ENCODE data around the gene NRG3. TPM values are rescaled to one million over a fixed set of nuclear protein-coding genes. Genes with fewer than 3 reads are reported as not detected.

The NRG3 gene
- total and polyA plus RNA-seq, 2 of the 8 experiments (the other 6 are each of a cell fraction or from before 2014, with no cell fraction given), result 4.2 to 5.0 TPM

- TF ChIP-seq, protein P1, sequence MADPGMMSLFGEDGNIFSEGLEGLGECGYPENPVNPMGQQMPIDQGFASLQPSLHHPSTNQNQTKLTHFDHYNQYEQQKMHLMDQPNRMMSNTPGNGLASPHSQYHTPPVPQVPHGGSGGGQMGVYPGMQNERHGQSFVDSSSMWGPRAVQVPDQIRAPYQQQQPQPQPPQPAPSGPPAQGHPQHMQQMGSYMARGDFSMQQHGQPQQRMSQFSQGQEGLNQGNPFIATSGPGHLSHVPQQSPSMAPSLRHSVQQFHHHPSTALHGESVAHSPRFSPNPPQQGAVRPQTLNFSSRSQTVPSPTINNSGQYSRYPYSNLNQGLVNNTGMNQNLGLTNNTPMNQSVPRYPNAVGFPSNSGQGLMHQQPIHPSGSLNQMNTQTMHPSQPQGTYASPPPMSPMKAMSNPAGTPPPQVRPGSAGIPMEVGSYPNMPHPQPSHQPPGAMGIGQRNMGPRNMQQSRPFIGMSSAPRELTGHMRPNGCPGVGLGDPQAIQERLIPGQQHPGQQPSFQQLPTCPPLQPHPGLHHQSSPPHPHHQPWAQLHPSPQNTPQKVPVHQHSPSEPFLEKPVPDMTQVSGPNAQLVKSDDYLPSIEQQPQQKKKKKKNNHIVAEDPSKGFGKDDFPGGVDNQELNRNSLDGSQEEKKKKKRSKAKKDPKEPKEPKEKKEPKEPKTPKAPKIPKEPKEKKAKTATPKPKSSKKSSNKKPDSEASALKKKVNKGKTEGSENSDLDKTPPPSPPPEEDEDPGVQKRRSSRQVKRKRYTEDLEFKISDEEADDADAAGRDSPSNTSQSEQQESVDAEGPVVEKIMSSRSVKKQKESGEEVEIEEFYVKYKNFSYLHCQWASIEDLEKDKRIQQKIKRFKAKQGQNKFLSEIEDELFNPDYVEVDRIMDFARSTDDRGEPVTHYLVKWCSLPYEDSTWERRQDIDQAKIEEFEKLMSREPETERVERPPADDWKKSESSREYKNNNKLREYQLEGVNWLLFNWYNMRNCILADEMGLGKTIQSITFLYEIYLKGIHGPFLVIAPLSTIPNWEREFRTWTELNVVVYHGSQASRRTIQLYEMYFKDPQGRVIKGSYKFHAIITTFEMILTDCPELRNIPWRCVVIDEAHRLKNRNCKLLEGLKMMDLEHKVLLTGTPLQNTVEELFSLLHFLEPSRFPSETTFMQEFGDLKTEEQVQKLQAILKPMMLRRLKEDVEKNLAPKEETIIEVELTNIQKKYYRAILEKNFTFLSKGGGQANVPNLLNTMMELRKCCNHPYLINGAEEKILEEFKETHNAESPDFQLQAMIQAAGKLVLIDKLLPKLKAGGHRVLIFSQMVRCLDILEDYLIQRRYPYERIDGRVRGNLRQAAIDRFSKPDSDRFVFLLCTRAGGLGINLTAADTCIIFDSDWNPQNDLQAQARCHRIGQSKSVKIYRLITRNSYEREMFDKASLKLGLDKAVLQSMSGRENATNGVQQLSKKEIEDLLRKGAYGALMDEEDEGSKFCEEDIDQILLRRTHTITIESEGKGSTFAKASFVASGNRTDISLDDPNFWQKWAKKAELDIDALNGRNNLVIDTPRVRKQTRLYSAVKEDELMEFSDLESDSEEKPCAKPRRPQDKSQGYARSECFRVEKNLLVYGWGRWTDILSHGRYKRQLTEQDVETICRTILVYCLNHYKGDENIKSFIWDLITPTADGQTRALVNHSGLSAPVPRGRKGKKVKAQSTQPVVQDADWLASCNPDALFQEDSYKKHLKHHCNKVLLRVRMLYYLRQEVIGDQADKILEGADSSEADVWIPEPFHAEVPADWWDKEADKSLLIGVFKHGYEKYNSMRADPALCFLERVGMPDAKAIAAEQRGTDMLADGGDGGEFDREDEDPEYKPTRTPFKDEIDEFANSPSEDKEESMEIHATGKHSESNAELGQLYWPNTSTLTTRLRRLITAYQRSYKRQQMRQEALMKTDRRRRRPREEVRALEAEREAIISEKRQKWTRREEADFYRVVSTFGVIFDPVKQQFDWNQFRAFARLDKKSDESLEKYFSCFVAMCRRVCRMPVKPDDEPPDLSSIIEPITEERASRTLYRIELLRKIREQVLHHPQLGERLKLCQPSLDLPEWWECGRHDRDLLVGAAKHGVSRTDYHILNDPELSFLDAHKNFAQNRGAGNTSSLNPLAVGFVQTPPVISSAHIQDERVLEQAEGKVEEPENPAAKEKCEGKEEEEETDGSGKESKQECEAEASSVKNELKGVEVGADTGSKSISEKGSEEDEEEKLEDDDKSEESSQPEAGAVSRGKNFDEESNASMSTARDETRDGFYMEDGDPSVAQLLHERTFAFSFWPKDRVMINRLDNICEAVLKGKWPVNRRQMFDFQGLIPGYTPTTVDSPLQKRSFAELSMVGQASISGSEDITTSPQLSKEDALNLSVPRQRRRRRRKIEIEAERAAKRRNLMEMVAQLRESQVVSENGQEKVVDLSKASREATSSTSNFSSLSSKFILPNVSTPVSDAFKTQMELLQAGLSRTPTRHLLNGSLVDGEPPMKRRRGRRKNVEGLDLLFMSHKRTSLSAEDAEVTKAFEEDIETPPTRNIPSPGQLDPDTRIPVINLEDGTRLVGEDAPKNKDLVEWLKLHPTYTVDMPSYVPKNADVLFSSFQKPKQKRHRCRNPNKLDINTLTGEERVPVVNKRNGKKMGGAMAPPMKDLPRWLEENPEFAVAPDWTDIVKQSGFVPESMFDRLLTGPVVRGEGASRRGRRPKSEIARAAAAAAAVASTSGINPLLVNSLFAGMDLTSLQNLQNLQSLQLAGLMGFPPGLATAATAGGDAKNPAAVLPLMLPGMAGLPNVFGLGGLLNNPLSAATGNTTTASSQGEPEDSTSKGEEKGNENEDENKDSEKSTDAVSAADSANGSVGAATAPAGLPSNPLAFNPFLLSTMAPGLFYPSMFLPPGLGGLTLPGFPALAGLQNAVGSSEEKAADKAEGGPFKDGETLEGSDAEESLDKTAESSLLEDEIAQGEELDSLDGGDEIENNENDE (IDR thresholded peaks at IDR 0.05; ENCODE audit: insufficient replicate concordance, low read length), result no peak
- TF ChIP-seq KDM5A (IDR thresholded peaks at IDR 0.05; ENCODE audit: low read length), result no peak
- no peak for TF ChIP-seq EP300 (IDR thresholded peaks at IDR 0.05; ENCODE audit: borderline replicate concordance in 1 of 2, low read depth in 2 of 2, low read length in 2 of 2)
- no peak for TF ChIP-seq RAD21 (IDR thresholded peaks at IDR 0.05 in 1 of 2, conservative IDR thresholded peaks at IDR 0.05 in 1 of 2; ENCODE audit: low read depth in 2 of 2, low read length in 2 of 2)
- TF ChIP-seq MAFK (IDR thresholded peaks at IDR 0.05; ENCODE audit: low read depth, low read length), result no peak
- TF ChIP-seq TAF1 (IDR thresholded peaks at IDR 0.05; ENCODE audit: low read depth, low read length), result no peak
- no peak for TF ChIP-seq GTF2F1 (IDR thresholded peaks at IDR 0.05; ENCODE audit: borderline replicate concordance, low read depth, low read length)
- TF ChIP-seq KDM4A (IDR thresholded peaks at IDR 0.05; ENCODE audit: low read depth, low read length, severe bottlenecking), result no peak
- no peak for TF ChIP-seq SIX5 (IDR thresholded peaks at IDR 0.05; ENCODE audit: low read depth, low read length)
- TF ChIP-seq FOSL1 (IDR thresholded peaks at IDR 0.05; ENCODE audit: insufficient read depth, low read depth, low read length), result no peak
- no peak for TF ChIP-seq YY1 (IDR thresholded peaks at IDR 0.05; ENCODE audit: low read depth, low read length)
These were observed 524.9 kb downstream of the NRG3 start (continued) for GRCh38 chr10:82399850-82400249.
